ENCODE measurements around the gene NOS1AP.

The NOS1AP gene

DNA sequence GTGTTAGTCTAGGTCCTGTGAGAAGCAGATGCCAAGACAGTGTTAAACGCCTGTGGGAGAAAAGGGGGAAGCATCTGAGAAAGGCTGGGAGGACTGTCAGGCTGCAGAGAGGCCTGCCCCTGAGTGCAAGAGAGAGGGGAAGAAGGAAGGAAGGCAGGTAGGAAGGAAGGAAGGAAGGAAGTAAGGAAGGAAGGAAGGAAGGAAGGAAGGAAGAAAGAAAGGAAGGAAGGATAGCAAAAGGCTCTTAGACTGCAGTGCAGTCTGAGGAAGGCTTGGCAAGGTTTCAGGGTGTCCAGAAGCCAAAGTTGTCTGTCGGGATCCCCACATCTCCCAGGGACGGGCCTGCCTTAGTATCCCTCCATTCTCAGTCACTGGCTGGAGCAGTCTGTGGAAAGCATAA is 224.5 kb downstream of the NOS1AP start:
- no peak for DNase-seq (ENCODE audit: low read depth in 2 of 2)

DNA sequence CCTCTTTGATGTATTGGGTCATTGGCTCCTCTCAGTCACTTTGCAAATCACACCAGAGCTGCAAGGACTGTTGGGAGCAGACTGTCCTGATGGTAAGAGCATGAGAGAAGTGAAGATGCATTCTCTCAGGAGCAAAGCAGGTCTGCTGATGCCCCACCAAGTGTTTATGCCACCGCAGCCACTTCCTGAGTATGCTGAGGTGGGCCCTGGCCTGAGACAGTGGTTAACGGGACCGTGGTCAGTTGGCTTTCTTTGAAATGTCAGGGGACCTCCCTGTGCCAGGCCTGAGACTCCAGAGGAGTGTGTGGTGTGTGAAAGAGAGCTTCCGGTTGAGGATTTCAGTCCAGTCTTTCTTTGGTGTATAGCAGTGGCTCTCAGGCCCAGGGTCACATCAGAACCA is 227.7 kb downstream of the NOS1AP start:
- no peak for DNase-seq (ENCODE audit: low read depth in 2 of 2)

DNA sequence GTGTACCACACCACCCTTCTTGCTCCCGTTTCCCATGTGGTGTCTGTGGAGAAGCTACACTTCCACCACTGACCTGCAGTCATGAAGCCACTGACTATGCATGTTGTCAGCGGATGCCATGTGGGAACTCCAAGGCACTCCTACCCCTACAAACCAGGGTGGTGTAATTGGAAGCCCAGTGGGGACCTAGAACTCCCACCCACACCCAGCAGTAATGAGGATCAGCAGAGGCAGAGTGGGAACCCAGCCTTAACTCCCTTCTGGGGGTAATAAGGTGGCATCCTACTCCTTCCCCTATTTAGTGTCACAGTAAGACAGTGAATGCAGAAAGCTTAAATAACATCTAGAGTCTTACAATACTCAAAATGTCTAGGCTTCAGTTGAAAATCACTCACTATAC is 228.8 kb downstream of the NOS1AP start:
- DNase-seq (ENCODE audit: low read depth in 2 of 2) = no peak

DNA sequence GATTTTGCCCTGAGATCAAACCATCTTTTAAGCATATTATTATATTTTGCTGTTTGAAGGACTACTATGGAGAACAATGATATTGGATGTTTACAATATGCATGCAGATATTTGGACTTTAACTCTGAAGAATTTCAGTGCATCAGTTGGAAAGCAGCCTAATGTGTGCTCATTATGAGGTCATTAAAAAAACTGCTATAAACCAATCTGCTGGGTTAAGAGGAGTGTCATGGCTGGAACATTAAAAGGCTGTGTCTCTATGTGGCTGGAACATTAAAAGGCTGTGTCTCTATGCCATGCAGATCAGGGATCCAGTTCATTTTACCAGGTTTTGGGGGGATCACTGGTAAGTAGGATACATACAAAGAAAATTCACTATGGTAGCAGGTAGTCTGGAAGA is 229.5 kb downstream of the NOS1AP start:
- DNase-seq (ENCODE audit: low read depth in 2 of 2) = no peak

DNA sequence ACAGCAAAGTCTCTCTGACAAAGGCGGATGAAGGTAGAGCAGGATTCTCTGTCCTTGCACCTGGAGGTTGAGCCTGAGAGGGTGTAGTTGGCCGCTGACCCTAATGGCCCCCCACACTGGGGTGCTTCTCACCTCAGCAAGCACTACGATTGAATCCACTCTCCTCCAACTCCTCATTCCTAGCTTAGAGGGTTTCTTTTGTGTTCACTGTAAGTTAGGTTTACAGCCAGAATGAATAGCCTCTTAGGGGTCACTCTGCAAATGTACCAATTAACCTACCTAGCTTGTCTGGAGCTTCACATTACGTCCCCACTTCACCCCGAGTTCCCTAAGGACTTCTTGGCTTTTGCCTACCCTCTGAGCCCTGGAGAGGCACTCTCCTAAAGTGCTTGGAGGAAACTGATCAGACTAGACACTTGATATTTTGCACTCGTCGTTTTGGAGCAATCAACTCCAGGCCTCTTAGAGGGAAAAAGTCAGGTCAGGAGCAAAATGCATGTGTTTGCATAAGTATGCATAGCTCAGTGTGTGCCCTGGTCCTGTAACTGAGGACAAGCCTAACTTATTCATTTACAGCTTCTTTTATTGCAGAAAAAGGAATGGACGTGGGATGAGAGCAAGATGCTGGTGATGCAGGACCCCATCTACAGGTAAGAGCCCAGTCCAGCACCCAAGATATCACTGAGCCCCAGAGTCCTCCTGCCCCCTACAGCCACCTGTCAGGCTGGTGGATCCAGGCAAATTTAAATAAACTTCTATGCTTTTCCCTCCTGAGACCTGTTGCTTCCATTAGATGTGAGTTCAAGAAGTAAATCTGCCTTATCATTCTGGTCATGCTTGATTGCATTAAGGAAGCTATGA is 230.8 kb downstream of the NOS1AP start:
- no peak for DNase-seq (ENCODE audit: low read depth in 2 of 2)

DNA sequence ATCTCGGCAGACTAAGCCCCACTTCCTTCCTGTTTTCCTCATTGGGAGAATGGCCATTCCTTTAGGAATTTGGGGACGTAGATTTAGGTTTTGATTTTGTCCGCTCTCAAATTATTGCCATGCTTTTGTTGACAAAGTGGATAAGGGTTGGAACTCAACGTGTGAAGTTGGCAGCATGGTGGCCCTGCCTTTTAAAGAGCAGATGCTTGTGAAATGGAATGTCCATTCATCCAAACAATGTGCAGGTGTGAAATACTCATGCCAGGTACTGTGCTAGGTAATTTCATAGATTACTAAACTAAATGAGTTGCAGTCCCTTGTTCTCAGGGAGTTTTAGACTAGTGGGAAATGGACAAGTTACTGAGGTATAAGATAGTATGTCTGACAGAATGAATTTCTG is 232.2 kb downstream of the NOS1AP start:
- DNase-seq (ENCODE audit: low read depth in 2 of 2) = no peak

DNA sequence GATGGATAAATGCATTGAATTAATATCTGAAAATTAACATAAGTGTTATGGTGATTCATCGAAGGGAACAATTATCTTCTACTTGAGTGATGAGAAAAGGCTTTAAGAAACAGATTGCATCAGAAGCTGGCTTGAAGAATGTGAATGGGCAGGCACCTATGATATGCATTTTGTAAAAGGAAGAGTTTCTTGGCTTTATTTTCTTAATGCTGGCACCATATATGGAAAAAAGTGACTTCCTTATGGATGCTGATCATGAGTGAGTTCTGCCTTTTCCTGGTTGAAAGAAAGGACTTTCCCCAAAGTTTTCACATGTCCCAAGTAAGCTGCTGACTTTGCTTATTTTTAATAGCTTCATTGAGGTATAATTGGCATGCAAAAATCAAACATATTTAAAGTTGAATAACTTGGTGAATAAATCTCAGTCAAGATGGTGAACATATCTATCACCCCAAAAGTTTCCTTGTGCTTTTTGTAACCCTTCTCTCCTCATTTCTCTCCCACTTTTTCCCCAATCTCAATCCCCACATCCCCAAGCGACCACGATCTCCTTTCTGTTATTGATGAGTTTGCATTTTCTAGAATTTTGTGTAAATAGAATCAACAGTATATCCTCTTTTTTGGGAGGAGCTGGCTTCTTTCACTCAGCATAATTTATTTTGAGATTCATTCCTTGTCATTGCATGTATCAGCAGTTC is 233.0 kb downstream of the NOS1AP start:
- no peak for DNase-seq (ENCODE audit: low read depth in 2 of 2)

DNA sequence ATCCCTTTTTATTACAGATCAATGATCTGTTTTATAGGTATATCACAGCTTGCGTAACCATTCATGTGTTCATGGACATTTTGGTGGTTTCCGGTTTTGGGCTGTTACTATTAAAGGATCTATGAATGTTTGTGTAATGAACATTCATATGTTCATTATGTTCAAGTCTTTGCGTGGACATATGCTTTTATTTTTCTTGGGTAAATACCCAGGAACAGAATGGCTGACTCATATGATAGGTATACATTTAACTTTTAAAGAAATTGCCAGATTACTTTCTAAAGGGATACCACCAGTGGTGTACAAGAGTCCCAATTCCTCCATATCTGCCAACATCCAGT is 233.5 kb downstream of the NOS1AP start:
- no peak for DNase-seq (ENCODE audit: low read depth in 2 of 2)

DNA sequence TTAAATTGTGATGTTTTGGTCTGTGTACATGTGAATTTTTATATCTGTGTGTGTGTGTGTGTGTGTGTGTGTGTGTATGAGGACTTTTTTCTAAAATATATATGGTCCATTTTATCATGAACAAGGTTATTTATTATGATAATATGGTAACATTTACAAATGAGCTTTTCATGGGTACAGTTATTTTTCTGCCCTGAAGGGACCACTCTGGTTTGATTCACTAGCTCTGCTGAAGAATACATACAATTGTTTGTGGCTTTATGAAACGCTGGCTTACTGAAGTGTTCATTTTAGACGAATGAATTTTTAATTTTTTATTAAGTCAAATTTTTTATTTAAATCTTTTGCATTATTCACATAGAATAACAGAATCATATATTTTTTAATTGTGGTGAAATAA is 235.2 kb downstream of the NOS1AP start:
- no peak for DNase-seq (ENCODE audit: low read depth in 2 of 2)

DNA sequence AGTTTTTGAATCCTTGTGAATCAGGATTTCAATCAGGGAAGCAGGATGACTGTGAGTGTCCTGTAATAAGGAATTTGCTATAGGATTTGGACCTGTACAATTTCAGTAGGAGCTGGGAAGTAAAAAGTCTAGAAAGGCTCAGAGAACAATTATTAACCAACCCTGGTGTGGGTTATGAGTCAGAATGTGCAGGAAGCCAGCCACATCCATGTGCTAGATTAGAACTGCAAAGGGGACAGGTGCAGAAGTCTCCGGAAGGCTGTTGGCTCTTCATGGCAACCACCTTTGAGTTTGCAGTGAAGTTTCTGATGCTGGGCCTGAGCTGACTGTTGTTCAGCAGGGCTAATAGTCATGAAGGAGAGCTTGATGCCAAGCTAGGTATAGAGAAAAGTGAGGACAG is 236.5 kb downstream of the NOS1AP start:
- DNase-seq (ENCODE audit: low read depth in 2 of 2) = no peak

DNA sequence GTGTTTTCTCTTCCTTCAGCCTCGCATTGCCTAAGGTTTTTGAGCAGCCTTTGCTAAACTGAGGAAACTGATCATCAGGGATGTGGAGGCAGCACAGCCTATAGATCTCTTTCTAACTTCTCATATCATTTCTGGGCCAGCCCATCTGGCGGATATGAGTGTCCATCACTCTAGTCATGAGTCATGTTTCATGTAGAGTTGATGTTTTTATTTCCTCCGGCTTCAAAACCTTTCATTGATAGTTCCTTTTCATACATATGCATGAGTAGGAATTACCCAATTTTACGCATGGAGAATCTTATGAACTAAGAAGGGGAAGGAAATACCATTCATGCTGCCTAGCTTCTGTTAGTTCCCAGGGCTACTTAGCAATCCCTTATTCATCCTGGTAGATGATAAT is 240.8 kb downstream of the NOS1AP start:
- no peak for DNase-seq (ENCODE audit: low read depth in 2 of 2)

DNA sequence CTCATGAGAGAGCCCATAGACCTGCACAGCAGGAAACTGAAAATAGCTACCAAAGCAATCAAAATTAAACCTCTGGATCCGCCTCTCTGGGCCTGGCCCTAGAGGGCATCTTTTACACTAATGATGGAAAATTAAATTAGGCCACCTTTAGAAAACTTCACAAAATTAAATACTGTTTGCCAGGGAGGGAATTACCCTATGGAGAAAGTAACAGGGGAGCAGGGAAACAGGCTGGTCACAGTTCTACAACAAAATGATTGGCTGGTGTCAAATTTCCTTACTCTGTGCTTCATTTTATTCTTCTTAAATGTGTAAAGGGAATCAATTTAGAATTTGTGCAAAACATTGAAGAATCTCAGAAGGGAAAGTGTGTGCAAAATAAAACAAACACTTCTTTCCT is 244.7 kb downstream of the NOS1AP start:
- DNase-seq (ENCODE audit: low read depth in 2 of 2) = no peak

DNA sequence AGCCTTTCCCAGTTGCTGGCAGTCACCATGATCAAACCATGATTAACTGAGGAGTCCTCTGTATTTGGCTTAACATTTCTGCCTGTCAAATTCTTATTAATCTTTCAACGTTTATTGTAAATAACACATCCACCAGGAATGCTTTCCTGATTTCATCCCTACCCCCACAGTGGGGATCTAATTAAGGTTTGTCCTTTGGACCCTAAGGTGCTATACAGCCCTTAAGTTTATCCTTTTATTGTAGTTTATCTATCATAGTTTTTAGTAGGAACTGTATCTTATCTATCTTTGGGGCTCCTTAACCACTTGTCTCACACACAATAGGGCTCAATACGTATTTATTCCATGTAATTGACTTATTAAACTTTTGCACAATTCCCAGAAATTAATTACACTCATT is 246.2 kb downstream of the NOS1AP start:
- no peak for DNase-seq (ENCODE audit: low read depth in 2 of 2)

DNA sequence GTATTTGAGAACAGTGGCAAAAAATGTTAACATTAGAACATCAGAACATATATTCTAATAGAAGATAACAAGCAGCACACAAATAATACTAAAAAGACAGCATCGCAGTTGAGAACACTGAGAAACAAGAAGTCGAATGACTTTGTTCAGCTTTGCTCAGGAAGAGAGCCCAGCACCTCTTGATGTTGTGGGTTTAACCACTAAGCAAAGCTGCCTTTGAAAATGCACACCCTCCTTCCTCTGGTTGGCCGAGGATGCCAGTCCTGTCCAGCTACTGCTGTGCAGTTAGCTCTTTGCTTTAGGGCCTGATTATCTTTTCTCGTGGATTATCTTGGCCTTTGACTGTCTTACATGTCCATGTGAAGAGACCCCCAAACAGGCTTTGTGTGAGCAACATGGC is 246.7 kb downstream of the NOS1AP start:
- no peak for DNase-seq (ENCODE audit: low read depth in 2 of 2)

DNA sequence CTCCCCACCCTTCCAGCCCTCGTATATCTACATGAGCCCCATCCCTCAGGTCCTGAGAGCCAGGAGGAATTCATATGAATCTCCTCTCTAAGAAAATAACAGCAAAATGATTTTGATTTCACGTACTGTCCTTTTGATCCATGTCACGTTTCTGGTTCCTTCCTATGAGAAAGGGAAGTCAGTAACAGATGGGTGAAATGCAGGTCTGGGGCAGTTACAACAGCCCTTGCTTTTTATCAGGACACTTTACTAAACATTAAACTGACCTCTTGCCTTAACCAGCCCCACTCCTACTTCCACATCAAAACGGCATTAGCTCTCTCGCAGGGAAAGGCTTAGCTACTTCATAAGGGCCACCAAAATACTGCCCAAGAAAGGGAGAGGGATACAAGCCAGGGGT is 248.1 kb downstream of the NOS1AP start:
- no peak for DNase-seq (ENCODE audit: low read depth in 2 of 2)

DNA sequence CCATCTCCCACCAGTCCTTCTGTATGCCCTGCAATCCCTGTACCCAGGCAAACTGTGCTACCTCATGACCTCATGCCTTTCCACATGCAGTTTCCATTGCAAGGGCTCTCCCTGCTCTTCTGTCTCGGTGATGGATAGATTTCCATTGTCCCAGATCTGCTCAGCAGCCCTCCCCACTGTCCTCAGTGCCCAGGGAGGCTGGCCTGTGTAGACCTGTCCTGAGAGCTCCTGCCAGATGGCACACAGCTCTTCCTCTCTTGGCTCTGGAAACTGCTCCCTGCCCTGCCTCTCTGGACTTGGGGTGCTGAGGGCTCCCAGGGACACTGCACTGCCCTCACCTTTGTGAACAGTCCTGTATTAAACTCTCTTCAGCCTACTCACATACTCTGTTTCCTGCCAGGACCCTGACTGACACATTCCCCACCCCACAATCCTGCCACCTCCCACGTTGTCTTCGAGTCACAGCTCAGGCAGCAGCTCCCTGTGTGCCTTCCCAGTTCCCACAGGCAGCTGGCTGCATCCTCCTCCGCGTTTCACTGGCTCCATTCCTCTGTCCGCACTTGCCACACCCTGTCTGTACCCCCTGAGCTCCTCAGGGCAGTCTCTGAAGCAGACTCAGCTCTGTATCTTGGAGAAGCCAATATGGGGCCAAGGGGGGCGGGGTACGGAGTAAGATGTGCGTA is 250.1 kb downstream of the NOS1AP start:
- no peak for DNase-seq (ENCODE audit: low read depth in 2 of 2)

DNA sequence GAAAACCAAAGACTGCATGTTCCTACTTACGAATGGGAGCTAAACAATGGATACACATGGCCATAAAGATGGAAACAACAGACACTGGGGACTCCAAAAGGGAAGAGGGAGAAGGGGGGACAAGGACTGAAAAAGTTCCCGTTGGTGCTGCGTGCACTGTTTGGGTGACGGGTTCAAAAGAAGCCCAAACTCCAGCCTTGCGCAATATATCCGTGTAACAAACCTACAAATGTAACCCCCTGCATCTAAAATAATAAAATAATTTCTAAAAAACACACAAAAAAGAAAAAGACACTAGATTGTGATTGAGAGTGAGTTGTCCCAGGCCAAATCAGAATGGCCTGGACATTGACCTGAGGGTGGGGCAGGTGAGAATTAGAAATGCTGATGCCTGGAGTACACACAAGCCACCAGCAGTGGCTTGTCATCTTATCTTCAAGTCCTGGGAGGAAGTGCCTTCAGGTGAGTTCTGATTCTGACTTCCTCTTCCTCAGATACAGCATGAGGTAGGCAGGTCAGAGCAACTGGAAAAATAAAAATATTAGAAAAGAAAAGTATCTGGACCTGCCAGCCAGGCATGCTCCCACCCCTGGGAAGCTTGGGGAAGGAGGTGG is 252.4 kb downstream of the NOS1AP start:
- DNase-seq (ENCODE audit: low read depth in 2 of 2) = no peak

DNA sequence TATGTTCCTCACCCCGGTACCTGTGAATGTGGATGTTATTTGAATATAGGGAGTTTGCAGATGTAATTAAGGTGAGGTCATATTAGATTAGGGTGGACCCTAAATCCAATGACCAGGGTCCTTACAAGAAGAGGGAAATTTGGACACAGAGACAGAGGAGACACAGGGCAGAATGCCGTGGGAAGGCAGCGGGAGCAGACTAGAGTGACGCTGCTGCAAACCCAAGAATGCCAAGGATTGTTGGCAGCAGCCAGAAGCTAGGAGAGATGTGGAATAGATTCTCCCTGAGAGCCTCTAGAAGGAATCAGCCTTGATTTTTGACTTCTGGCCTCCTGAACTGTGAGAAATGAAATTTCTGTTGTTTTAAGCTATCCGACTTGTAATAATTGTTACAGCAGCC is 253.5 kb downstream of the NOS1AP start:
- DNase-seq (ENCODE audit: low read depth in 2 of 2) = no peak

DNA sequence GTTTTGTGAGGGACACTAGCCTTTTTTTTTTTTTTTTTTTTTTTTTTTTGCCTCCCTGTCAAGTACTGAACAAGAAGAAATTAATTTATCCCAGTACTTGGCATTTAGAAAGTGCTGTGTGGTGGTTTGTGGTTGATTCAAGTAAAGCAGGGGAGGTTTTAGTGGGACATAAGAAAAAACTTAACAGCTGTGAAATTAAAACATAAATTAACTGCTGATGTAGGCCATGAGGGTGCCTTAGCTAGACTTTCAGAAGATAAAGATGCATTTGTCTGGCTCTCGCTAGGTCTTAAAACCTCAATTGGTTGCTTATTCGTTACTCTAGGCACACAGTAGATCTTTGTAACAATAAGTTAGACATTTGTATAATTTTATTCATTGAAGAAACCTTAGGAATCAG is 254.9 kb downstream of the NOS1AP start:
- DNase-seq (ENCODE audit: low read depth in 2 of 2) = no peak

DNA sequence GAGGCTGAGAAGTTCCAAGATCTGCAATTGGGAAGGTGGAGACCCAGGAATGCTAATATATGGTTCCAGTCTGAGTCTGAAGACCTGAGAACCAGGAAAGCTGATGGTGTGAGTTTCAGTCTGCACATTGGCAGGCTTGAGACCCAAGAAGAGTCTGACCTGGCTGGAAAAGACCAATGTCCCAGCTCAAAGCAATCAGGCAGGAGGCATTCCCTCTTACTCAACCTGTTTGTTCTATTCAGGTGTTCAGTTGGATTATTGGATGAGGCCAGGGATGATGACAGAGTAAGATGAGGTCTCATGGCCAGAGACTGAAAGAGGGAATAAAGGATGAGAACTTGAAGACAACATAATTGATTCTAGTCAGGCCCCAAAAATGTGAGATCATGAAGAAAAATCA is 257.1 kb downstream of the NOS1AP start:
- DNase-seq (ENCODE audit: low read depth in 2 of 2) = no peak

DNA sequence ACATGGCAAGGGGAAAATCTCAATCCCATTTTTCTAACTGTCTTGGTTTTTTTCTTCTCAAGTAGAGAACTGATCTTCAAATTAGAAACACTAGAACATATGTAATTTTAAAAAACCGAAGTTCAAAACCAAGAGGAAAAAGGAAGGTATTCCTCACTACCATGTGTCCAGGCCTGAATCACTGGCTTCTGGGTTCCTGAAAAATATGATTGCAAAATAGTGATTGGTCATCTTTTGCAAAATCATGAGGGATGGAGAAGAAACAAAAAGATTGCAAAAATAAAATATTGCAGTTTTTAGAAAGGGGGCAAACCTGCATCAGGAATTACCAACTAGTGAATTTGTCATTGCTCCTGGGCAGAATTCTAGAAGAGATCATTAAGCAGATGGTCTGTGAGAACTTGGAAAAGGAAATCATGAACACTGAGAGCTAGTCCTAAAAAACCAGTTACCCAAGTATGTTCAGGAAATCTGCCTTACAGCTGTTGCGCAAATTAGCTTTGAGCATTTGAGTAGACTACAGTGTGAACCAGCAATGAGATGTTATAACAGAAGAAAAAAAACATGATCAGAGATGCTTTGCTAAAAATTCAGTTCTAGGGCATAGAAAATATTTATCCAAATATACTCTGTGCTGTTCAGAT is 257.8 kb downstream of the NOS1AP start:
- DNase-seq (ENCODE audit: low read depth in 2 of 2) = no peak

DNA sequence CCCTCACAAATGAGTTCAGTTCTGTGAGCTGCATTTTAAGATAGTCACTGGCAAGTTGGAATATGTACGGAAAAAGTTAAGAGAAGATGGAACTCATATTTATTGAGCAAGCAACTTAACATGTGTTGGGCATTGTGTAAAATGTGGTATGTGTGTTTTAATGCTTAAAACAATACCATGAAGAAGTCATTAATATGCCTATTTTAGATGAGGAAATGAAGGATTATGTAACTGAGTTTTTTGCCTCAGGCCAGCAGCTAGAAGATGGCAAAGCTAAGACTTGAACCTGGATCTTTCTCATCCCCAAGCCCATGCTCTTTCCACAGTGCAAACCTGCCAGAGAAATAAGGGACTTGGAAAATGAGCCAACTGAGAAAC is 258.3 kb downstream of the NOS1AP start:
- DNase-seq (ENCODE audit: low read depth in 2 of 2) = no peak
